Activated T-cell treated with anti-CD3 and anti-CD28 coated beads, Interleukin-2, amount 50 U/mL, for 4 hours (primary cell): ENCODE measurements around the gene KCNQ4. TPM values are rescaled to one million over a fixed set of nuclear protein-coding genes. Genes with fewer than 3 reads are reported as not detected.

Source experiments
- total RNA-seq, 3 donors: library from RNA; stranded (reverse); gene quantifications; one replicate each; pipeline ENCODE4 v1.2.1, GENCODE V29; 2021

The KCNQ4 gene
- total RNA-seq, 3 donors from 2014 or later, result 0.24 to 0.56 (median 0.24) TPM

Other genes with a start within 250 kb of the KCNQ4 start
- under 1 TPM; 0.42 to 0.78 (median 0.57) TPM for gene RIMS3, start 118.1 kb upstream of the KCNQ4 start, total RNA-seq
- gene NFYC, start 92.1 kb upstream of the KCNQ4 start, total RNA-seq, result 10 to 100 TPM; 59.8 to 72.8 (median 67.0) TPM
- 1 to 10 TPM; 3.1 to 3.5 (median 3.2) TPM for gene CITED4, start 78.6 kb downstream of the KCNQ4 start, total RNA-seq
- 100 to 1,000 TPM; 194 to 214 (median 194) TPM for gene CTPS1, start 195.9 kb downstream of the KCNQ4 start, total RNA-seq
- under 1 TPM in 2 of 3 donors, not detected in 1; 0.05 to 0.24 TPM for gene SLFNL1, start 237.9 kb downstream of the KCNQ4 start, total RNA-seq